GM12878 (cell line): ENCODE results near the gene PI4KA.
"Not testable (repeated sequence)": the region's sequence is repeated elsewhere in the genome, so short reads cannot be mapped to it uniquely, and the experiment has no call there.

Experiments
- CHD2 ChIP-seq: IDR thresholded peaks from 2 replicates; pipeline ENCODE4 v1.6.1; 2011; ENCODE audit warnings: low read depth, low read length, improper control_type of control experiment, borderline replicate concordance
- EGR1 ChIP-seq, 2 experiments: IDR thresholded peaks; 1 replicate in 1 of 2; 2 replicates in 1 of 2; pipeline ENCODE4 v1.6.1; 2011 to 2012; ENCODE audit warnings: low read depth in 2 of 2, low read length in 2 of 2, borderline replicate concordance in 1 of 2, mild to moderate bottlenecking in 1 of 2, moderate library complexity in 1 of 2
- EZH2 ChIP-seq: IDR thresholded peaks from 2 replicates; pipeline ENCODE4 v1.6.1; 2012; ENCODE audit warnings: low read depth, mild to moderate bottlenecking, control low read depth, inconsistent platforms, low read length, borderline replicate concordance; ENCODE audit not compliant: control insufficient read depth
- FOXM1 ChIP-seq: IDR thresholded peaks from 2 replicates; pipeline ENCODE4 v1.6.1; 2012; ENCODE audit warnings: low read depth, mild to moderate bottlenecking, inconsistent platforms, low read length, moderate library complexity
- GABPA ChIP-seq: IDR thresholded peaks from 2 replicates; pipeline ENCODE4 v1.6.1; 2014; ENCODE audit warnings: antibody characterized with exemption, low read depth, mild to moderate bottlenecking, inconsistent platforms
- NR2C2 ChIP-seq: IDR thresholded peaks from 2 replicates; pipeline ENCODE4 v1.6.1; 2011; ENCODE audit warnings: borderline replicate concordance, low read depth; ENCODE audit not compliant: control insufficient read depth, insufficient read length
- POLR2A ChIP-seq: IDR thresholded peaks from 2 replicates; pipeline ENCODE4 v1.6.1; 2011; ENCODE audit warnings: low read depth, mild to moderate bottlenecking, low read length
- POLR2AphosphoS5 ChIP-seq: IDR thresholded peaks from 2 replicates; pipeline ENCODE4 v1.6.1; 2011; ENCODE audit warnings: mild to moderate bottlenecking, low read length, inconsistent platforms
- SIN3A ChIP-seq: IDR thresholded peaks from 2 replicates; pipeline ENCODE4 v1.6.1; 2012; ENCODE audit warnings: low read depth, low read length, improper control_type of control experiment
- ZNF24 ChIP-seq: fragments of 450-650 bp; IDR thresholded peaks from 2 replicates; pipeline ENCODE4 v1.6.1; 2017; ENCODE audit warnings: antibody characterized with exemption, mild to moderate bottlenecking
- ZSCAN29 ChIP-seq: fragments of 450-650 bp; IDR thresholded peaks from 2 replicates; pipeline ENCODE4 v1.6.1; 2017; ENCODE audit warnings: mild to moderate bottlenecking, moderate library complexity
- TF ChIP-seq, protein P1 (sequence below), 3 experiments: IDR thresholded peaks in 2 of 3; conservative IDR thresholded peaks in 1 of 3; 2 replicates each; pipeline ENCODE4 v1.5.1; 2011; ENCODE audit warnings: low read depth in 3 of 3, low read length in 3 of 3, mild to moderate bottlenecking in 3 of 3, control low read depth in 2 of 3, moderate library complexity in 2 of 3, inconsistent platforms in 1 of 3, mixed read lengths in 1 of 3; ENCODE audit not compliant: control insufficient read depth in 2 of 3, insufficient read depth in 1 of 3; ENCODE audit errors: extremely low read depth in 1 of 3
- TF ChIP-seq, protein P2 (sequence below): IDR thresholded peaks from 2 replicates; pipeline ENCODE4 v1.6.1; 2012; ENCODE audit warnings: improper control_type of control experiment, low read depth, low read length; ENCODE audit not compliant: insufficient replicate concordance
- TF ChIP-seq, protein P3 (sequence below): fragments of 450-650 bp; IDR thresholded peaks from 2 replicates; pipeline ENCODE4 v1.6.1; 2017; ENCODE audit warnings: antibody characterized with exemption, mild to moderate bottlenecking, moderate library complexity

DNA sequence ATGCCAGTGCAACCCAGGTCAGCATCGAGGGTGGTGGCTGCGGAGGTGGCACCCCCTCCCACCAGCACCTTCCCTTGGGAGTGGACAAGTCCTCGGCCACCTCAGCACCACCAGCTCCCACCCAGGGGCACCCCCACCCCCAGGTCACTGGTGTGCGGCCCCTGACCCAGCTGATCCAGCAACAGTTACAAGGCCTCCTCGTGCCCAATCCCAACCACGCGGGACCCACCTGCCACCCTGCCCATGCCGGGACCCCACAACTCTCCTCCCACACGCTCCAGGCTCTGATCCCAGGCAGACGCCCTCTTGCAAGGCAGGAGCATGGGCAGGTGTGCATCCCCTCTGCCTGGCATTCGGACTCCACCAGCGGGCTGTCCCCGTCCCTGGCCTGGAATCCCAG, 189.8 kb downstream of the PI4KA start:
- TF ChIP-seq ZNF24; ZSCAN29; POLR2AphosphoS5; POLR2A; EZH2; CHD2; SIN3A; FOXM1; NR2C2; EGR1 (IDR thresholded peaks at IDR 0.05; ENCODE audit: borderline replicate concordance in 1 of 2, low read depth in 2 of 2, low read length in 2 of 2); GABPA: not testable (repeated sequence)
- TF ChIP-seq, protein P1, sequence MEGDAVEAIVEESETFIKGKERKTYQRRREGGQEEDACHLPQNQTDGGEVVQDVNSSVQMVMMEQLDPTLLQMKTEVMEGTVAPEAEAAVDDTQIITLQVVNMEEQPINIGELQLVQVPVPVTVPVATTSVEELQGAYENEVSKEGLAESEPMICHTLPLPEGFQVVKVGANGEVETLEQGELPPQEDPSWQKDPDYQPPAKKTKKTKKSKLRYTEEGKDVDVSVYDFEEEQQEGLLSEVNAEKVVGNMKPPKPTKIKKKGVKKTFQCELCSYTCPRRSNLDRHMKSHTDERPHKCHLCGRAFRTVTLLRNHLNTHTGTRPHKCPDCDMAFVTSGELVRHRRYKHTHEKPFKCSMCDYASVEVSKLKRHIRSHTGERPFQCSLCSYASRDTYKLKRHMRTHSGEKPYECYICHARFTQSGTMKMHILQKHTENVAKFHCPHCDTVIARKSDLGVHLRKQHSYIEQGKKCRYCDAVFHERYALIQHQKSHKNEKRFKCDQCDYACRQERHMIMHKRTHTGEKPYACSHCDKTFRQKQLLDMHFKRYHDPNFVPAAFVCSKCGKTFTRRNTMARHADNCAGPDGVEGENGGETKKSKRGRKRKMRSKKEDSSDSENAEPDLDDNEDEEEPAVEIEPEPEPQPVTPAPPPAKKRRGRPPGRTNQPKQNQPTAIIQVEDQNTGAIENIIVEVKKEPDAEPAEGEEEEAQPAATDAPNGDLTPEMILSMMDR (IDR thresholded peaks at IDR 0.05 in 2 of 3, conservative IDR thresholded peaks at IDR 0.05 in 1 of 3; ENCODE audit: control insufficient read depth in 2 of 3, extremely low read depth in 1 of 3, insufficient read depth in 1 of 3, low read depth in 3 of 3, low read length in 3 of 3) = not testable (repeated sequence)
- TF ChIP-seq, protein P2, sequence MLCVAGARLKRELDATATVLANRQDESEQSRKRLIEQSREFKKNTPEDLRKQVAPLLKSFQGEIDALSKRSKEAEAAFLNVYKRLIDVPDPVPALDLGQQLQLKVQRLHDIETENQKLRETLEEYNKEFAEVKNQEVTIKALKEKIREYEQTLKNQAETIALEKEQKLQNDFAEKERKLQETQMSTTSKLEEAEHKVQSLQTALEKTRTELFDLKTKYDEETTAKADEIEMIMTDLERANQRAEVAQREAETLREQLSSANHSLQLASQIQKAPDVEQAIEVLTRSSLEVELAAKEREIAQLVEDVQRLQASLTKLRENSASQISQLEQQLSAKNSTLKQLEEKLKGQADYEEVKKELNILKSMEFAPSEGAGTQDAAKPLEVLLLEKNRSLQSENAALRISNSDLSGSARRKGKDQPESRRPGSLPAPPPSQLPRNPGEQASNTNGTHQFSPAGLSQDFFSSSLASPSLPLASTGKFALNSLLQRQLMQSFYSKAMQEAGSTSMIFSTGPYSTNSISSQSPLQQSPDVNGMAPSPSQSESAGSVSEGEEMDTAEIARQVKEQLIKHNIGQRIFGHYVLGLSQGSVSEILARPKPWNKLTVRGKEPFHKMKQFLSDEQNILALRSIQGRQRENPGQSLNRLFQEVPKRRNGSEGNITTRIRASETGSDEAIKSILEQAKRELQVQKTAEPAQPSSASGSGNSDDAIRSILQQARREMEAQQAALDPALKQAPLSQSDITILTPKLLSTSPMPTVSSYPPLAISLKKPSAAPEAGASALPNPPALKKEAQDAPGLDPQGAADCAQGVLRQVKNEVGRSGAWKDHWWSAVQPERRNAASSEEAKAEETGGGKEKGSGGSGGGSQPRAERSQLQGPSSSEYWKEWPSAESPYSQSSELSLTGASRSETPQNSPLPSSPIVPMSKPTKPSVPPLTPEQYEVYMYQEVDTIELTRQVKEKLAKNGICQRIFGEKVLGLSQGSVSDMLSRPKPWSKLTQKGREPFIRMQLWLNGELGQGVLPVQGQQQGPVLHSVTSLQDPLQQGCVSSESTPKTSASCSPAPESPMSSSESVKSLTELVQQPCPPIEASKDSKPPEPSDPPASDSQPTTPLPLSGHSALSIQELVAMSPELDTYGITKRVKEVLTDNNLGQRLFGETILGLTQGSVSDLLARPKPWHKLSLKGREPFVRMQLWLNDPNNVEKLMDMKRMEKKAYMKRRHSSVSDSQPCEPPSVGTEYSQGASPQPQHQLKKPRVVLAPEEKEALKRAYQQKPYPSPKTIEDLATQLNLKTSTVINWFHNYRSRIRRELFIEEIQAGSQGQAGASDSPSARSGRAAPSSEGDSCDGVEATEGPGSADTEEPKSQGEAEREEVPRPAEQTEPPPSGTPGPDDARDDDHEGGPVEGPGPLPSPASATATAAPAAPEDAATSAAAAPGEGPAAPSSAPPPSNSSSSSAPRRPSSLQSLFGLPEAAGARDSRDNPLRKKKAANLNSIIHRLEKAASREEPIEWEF = not testable (repeated sequence)
- TF ChIP-seq, protein P3, sequence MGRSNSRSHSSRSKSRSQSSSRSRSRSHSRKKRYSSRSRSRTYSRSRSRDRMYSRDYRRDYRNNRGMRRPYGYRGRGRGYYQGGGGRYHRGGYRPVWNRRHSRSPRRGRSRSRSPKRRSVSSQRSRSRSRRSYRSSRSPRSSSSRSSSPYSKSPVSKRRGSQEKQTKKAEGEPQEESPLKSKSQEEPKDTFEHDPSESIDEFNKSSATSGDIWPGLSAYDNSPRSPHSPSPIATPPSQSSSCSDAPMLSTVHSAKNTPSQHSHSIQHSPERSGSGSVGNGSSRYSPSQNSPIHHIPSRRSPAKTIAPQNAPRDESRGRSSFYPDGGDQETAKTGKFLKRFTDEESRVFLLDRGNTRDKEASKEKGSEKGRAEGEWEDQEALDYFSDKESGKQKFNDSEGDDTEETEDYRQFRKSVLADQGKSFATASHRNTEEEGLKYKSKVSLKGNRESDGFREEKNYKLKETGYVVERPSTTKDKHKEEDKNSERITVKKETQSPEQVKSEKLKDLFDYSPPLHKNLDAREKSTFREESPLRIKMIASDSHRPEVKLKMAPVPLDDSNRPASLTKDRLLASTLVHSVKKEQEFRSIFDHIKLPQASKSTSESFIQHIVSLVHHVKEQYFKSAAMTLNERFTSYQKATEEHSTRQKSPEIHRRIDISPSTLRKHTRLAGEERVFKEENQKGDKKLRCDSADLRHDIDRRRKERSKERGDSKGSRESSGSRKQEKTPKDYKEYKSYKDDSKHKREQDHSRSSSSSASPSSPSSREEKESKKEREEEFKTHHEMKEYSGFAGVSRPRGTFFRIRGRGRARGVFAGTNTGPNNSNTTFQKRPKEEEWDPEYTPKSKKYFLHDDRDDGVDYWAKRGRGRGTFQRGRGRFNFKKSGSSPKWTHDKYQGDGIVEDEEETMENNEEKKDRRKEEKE = not testable (repeated sequence)
